ENCODE results near the gene METRNL.
"Not testable (repeated sequence)": the region's sequence is repeated elsewhere in the genome, so short reads cannot be mapped to it uniquely, and the experiment has no call there.

The METRNL gene

GRCh38 chr17:83121921-83122820, 42.8 kb downstream of the METRNL start:
- no peak for DNase-seq (ENCODE audit: low read depth in 2 of 2)

- no peak for DNase-seq (ENCODE audit: low read depth in 2 of 2)
These were observed 43.4 kb downstream of the METRNL start for GRCh38 chr17:83122834-83123233.

GRCh38 chr17:83123896-83124801, 44.7 kb downstream of the METRNL start:
- DNase-seq (ENCODE audit: low read depth in 2 of 2), result no peak

- no peak for DNase-seq (ENCODE audit: low read depth in 2 of 2)
These were observed 45.6 kb downstream of the METRNL start for GRCh38 chr17:83124871-83125514.

GRCh38 chr17:83125515-83126274, 46.3 kb downstream of the METRNL start:
- no peak for DNase-seq (ENCODE audit: low read depth in 2 of 2)

GRCh38 chr17:83126275-83126811, 46.9 kb downstream of the METRNL start:
- no peak for DNase-seq (ENCODE audit: low read depth in 2 of 2)

- DNase-seq (ENCODE audit: low read depth in 2 of 2), result no peak
These were observed 48.2 kb downstream of the METRNL start for GRCh38 chr17:83127431-83128160.

GRCh38 chr17:83128306-83129240, 49.2 kb downstream of the METRNL start:
- no peak for DNase-seq (ENCODE audit: low read depth in 2 of 2)

- no peak for DNase-seq (ENCODE audit: low read depth in 2 of 2)
These were observed 50.3 kb downstream of the METRNL start for GRCh38 chr17:83129676-83130075.

- no peak for DNase-seq (ENCODE audit: low read depth in 2 of 2)
These were observed 52.1 kb downstream of the METRNL start for GRCh38 chr17:83131401-83132011.

GRCh38 chr17:83132251-83133081, 53.1 kb downstream of the METRNL start:
- DNase-seq (ENCODE audit: low read depth in 2 of 2), result no peak

- DNase-seq (ENCODE audit: low read depth in 2 of 2), result no peak
These were observed 54.1 kb downstream of the METRNL start for GRCh38 chr17:83133302-83134121.

GRCh38 chr17:83134456-83134855, 55.0 kb downstream of the METRNL start:
- DNase-seq (ENCODE audit: low read depth in 2 of 2), result not testable (repeated sequence)

GRCh38 chr17:83135692-83136091, 56.3 kb downstream of the METRNL start:
- DNase-seq (ENCODE audit: low read depth in 2 of 2), result no peak

GRCh38 chr17:83136156-83136555, 56.7 kb downstream of the METRNL start:
- DNase-seq (ENCODE audit: low read depth in 2 of 2), result no peak

- no peak for DNase-seq (ENCODE audit: low read depth in 2 of 2)
These were observed 57.5 kb downstream of the METRNL start for GRCh38 chr17:83136931-83137330.

GRCh38 chr17:83137523-83137922, 58.1 kb downstream of the METRNL start:
- no peak for DNase-seq (ENCODE audit: low read depth in 2 of 2)

Data from stimulated activated CD4-positive, alpha-beta T cell treated with anti-CD3 and anti-CD28 coated beads, Interleukin-1b, Interleukin-23, amount 100 ng/mL, for 4 hours (primary cell).